NCI-H1417 (cell line): ENCODE measurements around the gene STT3A.

Experiments
- DNase-seq, 3 experiments: peaks; one replicate each; lab custom pipeline; 2025; lab: John Stamatoyannopoulos, UW

Gene STT3A

DNA sequence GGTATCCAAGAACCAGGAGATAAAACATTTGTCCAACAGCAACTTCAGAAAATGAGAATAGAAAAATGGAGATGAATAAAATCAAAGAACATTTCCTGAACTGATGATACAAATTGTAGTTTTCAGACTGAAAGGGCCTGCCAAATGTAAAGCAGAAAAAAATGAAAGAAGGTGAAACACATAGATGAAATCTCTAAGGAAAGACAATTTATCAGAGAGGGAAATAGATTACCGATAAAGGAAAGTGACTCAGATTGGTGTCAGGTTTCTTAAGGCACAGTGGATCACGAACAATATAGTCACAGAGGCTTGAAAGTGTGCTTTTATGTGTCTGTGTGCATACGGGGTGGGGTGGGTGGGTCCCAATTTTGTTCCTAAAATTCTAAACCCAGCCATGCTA is 4.1 kb upstream of the STT3A start:
- DNase-seq: no peak

DNA sequence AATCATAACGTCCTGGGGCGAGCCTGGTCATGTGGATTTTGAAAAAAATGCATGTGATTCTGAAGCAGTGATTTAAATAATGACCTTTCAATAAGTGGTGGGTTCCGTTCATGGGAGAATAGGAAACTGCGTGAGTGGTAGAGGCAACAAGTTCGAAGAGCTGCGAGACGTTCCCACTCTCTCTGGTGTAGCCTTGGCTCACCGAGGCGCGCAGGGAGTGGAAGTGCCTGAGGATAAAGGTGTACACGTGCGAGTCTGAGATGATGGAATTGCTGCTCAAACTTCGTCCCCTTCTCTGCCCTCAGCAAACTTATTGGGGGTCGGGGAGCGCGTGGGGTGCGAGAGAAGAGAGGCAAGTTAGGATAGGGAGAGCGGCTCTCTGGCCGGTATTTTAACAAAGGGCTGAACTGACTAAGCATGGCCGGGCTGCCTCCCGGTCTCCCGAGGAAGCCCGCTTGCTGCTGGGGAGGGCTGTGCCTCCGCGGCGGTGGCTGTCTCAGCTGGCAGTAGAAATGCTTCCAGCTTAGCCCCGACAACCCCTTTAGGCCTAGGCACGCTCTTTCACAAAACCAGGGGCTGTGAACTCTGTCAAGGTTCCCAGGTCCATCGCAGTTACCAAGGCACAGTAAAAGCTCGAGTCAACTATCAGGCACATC is 875 bp upstream of the STT3A start:
- peak; percentile 35 to 92 (median 78) for DNase-seq

DNA sequence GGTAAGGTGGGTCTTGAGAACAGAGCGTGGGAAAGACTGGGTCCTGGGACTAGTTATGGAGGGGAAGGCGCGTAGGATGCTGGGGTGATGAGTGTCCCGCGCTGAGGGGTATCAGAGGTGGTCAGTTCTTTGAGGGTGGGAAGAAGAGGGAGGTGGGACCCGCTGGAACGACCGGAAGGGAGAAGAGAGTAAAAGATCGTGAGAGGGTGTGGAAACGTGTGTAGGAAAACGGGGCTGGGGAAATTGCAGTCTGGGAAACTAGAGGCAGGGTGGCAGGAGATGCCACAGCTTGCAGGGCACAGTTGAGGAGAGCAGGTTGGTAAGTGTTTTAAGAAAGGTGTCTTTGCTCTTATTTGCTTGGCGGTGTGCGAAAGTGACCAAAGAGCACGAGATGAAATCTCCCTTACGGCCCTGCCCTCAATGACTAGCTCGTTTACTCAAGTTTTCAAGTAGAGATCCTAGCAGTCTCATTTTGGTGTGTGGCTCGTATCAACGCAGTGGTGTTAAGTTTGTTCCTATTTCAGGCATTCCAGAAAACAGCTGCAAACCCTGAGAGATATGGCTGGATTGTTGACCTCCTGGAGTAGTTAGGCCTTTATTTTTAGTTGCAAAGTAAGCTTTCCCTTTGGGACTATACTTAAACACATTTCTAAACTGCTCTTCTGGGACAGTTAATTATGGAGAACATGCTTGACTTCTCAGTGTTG is 615 bp downstream of the STT3A start:
- no peak for DNase-seq

DNA sequence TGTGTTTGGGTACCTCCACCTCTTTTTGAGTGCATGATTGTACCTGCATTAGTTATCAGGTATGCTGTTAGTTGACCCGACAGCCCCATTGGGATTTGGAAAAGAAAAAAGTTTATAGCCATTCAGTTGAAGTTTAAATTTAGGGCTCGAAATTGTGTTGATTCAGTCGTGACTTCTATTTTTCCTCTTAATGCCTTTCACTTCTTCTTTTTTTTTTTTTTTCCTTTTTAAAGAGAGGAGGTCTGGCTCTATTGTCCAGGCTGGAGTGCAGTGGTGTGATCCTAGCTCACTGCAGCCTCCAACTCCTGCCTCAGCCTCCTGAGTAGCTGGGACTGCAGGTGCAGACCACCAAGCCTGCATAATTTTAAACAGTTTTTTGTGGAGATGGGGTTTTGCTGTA is 2.3 kb downstream of the STT3A start:
- DNase-seq: no peak

DNA sequence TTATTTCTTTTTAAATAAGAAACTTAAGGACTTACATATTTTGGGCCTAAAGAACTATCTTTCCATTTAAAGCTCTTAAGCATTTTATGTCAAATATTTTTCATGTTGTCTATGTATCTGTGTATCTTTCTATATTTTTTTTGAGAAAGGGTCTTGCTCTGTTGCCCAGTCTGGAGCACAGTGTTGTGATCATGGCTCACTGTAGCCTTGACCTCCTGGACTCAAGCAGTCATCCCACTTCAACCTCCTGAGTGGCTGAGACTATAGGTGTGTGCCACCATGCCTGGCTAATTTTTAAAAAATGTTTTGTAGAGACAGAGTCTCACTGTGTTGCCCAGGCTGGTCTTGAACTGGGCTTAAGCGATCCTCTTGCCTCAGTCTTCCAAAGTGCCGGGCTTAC is 8.0 kb downstream of the STT3A start:
- no peak for DNase-seq

DNA sequence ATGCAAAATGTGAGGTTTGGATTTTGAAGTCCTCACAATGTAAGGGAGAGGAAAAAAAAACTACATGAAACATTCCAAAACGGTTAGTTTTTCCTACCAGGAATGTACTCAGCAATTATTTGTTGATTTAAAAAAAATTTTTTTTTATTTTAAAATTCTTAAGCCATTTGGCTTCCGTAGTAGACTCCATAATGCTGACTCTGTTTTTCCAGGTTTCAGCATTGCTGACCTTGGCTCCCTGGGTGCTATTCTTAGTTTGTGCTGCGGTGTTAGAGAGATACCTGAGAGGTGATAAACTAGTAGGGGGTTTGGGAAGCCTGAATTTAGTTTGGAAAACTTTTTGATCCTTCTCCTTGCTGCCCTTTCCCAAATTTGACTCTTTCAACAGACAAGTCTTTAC is 10.6 kb downstream of the STT3A start:
- DNase-seq: no peak

DNA sequence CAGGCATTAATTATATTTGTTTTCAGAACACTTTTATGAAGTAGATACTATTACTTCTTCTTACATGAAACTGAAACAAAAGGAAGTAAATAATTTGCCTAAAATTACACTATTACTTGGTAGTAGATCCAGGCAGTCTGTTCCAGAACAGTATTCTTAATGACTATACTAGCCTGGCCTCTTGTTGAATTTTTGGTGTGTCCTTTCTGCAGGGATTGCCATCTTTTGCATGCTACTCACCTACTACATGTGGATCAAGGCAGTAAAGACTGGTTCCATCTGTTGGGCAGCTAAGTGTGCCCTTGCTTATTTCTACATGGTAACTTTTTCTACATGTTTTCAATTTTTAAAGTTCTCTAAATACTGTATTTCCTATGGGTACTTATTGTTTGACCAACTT is 12.8 kb downstream of the STT3A start:
- DNase-seq: no peak

DNA sequence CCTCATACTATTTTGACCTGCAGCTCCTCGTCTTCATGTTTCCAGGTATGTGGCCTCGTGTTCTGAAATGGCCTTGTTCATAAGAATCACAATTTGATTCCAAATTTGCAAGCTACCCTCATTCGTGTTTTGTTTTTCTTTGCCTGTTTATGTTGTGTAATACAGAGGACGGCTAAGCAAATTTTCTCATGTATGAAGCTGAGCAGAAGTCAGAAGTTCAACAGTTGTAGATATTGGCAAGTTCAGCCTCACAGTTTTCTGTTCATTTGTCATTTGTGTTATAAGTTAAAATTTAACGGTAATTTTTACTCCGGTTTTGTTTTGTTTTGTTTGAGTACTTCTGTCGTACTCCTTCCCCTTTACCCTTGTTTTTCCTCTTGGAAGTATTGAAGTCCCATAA is 16.9 kb downstream of the STT3A start:
- DNase-seq: no peak

DNA sequence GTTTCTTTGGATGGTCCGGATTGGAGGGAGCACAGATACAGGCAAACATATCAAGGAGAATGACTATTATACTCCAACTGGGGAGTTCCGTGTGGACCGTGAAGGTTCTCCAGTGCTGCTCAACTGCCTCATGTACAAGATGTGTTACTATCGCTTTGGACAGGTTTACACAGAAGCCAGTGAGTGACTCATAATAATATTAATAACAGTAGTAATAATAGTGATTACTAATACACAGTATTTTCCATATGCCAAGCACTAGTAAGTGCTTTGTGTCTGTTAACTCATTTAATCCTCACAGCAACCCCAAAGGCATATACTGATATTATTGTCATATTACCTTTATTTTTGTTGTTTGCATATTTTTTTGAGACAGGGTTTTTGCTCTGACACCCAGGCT is 25.7 kb downstream of the STT3A start:
- DNase-seq: no peak

DNA sequence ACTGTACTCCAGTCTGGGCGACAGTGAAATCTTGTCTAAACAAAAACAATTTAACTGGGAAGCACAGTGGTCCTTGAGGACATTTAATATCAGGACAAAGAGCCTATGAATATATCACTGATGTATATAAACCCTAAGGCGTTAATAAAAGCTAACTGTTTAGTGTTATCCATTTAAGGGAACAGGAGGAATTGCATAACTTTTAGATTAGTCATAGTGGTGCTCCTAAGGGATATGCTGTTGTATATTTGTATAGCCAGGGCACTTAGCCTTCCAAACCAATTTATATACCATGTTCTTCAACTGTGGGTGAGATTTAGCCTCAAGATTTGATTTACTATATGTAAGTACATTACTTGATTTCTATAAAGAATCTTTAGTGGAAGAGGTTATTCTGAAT is 29.3 kb downstream of the STT3A start:
- no peak for DNase-seq

DNA sequence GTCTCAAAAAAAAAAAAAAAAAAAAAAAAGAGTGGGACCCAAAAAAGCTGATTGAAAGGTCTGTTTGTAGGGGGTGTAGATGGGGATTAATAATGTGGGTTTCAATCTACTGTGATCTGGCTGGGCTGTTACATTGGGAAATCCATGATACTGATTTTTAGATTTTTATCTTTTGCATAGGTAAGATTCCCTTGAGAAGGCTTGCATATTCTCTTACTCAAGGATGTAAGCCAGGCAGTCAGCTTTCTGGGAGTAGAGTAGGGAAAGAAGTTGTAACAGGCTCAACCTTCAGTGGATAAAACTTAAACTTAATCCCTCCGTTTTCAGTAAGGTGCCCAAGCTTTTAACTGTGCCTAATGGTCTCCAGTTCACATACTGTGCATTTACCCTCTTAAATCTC is 30.4 kb downstream of the STT3A start:
- DNase-seq: no peak

DNA sequence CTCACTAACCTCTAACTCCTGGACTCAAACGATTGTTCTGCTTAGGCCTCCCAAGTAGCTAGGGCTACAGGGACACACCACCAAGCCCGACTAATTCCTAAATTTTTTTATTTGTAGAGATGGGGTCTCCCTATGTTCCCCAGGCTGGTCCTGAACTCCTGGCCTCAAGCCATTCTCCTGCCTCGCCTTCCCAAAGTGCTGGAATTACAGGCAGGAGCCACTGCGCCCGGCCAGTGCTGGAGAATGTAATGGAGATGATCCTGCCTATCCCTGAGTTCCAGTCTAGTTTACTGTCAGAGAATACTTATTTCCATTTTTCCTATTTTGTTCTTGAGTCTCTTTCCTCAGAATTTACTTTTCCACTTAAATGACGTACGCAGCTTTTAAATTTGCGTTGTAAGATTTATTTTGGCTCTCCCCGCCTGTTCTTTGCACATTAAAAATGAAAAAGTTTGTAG is 32.1 kb downstream of the STT3A start, which contains the start of gene CHEK1:
TSS of gene CHEK1 (plus strand) at position 408 of the 458 bp plus-strand sequence. CDS start 1,606 bp downstream, outside the sequence.
- peak in 1 of 3 experiments; percentile 33 for DNase-seq

DNA sequence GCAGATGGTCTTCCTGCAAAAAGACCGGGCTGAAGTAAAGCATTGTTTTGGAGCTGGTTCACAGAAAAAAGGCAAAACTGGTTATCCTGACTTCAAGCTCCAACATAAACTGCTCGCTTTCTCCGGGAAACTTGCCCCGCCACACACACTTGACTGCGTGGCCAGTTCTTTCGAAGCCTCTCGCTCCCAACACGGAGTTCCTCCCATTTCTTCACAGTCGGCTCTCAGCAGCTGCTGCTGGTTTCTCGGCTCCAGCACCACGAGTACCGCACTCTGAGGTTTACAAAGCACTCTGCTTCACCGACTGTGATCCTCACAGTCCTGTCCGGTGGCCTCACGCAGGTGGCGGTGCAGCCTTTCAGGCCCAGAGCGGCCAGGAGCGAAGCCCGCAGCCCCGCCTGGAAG is 32.6 kb downstream of the STT3A start:
- peak in 1 of 3 experiments; percentile 81 for DNase-seq

DNA sequence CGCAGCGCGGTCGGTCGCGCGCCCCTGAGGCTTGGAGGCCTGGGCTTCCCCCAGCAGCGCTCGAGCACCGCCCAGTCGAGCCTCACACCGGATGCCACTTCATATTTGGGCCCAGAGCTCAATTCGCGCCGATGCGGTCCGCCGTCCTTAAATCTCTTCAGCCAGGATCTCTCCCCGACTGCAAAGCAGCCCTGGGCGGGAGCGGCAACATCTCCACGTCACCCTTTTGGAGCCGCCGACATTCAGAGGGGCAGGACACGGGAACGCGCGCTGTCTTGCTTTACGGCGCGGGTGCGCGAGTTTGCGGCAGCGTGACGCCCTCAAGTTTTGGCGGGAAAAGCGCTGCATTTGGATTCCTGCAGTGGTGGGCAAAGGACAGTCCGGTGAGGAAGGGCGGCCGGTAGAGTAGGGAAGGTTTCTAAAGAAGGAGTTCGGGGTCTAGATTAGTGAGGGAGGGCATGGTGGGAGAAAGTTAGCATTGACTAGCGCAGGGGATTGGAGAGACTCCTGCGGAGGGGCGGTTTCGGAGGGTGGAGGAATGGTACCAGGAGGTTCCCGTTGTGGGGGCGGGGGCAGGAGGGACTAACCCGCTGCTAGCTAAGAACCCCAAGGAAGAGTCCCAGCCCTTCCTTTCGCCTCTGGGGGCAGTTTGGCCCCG is 33.1 kb downstream of the STT3A start:
- peak; percentile 93 to 99 (median 98) for DNase-seq

DNA sequence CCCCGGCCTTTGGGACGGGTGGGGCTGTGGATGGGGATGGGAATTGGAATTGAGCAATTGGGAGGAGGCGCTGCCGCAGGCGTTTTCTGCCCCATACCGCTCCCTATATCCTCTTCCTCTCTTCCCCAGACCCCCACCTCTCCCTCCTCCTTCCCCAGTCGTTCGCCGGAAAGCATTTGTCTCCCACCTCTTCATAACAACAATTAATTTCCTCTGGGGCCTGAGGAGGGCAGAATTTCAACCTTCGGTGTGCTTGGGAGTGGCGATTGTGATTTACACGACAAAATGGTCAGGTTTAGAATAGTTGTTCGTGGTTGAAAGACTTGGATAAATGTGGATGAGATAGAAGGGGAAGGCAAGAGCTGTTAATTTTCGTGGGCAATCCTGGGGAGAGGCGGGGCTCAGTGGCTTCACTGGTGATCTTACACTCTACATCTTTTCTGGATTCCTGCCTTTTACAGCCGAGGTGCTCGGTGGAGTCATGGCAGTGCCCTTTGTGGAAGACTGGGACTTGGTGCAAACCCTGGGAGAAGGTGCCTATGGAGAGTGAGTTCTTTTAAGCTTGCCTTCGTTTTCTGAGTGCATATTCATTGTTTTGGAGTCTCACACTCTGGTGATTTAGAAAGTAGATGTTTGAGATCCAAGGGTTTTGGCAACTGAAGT is 33.8 kb downstream of the STT3A start:
- peak; percentile 42 to 96 (median 96) for DNase-seq

DNA sequence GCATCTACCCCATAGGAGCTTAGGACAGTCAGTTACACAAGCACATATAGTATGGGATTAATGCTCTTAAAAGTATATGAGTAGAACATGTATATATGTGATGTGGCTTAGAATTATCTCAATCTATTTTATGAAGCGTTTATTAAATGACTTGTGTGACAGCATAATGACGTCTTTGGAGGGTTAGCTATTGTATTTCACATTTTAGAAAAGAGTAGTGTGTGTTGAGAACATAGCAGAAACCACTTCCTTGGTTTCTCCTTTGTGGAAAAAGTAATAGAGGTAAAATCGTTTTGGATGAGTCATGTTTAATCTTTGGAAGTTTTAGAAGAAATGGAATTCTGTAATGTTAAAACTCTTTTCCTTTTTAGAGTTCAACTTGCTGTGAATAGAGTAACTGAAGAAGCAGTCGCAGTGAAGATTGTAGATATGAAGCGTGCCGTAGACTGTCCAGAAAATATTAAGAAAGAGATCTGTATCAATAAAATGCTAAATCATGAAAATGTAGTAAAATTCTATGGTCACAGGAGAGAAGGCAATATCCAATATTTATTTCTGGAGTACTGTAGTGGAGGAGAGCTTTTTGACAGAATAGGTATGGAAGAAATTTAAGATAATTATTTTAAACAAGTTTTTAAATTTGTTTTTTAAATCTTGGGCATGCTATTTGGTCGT is 34.7 kb downstream of the STT3A start:
- no peak for DNase-seq

DNA sequence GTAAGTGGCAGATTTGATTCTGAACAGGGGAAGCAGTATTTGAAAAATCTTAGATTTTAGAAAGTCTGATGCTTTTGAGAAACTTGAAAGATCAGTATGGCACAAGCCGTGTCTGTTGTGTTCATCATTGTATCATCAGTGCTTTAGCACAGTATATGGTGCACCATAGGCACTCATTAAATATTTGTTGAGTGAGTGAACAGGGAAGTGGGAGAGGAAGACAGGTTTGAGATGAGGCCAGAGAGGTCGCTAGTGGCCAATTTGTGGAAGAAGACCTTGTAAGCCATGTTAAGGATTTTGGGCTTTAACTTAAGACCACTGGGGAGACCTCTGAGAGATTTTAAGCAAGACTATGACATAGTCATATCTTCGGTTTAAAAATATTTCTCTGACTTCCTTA is 45.2 kb downstream of the STT3A start:
- no peak for DNase-seq

DNA sequence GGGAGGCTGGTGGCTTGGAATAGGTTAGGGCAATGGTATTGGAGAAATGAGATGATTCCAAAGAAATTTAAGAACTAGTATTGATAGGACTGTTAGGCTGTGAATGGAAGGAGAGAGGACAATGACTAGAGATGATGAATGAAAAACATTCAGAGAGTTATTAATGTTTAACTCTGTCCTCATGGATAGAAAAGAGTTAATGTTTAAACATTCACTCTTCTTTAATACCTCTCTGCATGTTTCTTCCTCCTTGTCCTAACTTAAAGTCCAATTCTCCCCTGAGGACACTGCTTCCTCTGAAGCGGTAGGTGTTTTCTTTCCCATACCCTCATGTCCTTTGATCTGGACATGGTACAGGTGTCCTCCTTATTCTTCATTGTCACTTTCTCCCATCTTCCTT is 45.7 kb downstream of the STT3A start:
- no peak for DNase-seq

DNA sequence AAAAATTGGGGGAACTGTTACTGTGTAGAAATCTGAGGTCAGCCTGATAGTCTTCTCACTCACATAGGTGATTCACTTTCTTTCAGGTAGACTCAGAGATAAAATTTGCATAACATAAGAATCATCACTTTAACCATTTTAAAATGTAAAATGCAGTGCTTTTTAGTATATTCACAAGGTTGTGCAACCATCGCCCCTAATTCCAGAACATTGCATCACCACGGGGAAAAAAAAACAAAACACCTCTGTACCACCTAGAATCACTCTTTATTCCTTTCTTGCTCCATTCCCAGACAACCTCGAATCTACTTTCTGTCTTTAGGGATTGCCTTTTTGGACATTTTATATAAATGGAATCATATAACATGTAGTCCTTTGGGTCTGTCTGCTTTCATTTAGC is 53.2 kb downstream of the STT3A start:
- DNase-seq: no peak

DNA sequence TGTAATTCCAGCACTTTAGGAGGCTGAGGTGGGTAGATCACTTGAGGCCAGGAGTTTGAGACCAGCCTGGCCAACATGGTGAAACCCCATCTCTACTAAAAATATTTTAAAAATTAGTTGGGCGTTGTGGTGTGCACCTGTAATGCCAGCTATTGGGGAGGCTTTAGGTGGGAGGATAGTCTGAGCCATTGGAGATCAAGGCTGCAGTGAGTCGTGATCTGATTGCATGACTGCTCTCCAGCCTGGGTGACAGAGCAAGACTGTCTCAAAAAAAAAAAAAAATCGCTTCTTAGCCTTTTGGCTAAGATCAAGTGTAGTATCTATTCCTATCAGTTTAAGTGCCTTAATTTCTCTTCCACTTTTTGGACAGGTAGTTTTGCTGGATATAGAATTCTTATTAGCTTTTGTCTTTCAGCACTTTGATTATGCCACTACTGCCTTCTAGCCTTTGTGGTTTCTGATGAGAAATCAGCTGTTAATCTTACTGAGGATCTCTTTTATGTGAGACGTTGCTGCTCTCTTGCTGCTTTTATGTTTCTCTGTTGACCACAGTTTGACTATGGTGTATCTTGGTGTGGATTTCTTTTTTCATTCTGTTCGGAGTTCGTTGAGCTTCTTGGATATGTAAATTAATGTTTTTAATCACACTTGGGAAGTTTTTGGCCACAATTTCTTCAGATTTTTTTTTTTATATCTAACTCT is 57.0 kb downstream of the STT3A start:
- no peak for DNase-seq

DNA sequence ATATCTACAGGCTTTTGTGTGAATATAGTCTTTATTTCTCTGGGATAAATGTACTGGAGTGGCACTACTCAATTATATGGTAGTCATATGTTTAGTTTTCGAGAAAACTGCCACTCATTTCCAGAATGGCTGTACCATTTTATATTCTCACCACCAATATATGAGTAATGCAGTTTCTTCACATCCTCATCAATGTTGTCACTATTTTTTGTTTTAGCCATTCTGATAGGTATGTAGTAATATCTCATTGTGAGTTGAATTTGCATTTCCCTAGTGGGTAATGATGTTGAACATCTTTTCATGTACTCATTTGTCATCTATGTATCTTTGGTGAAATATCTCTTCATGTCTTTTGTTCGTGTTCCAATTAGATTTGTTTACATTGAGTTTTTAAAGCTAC is 70.0 kb downstream of the STT3A start:
- peak in 1 of 3 experiments; percentile 32 for DNase-seq
